Measurements from ENCODE around the gene OSBP2. TPM values are rescaled to one million over a fixed set of nuclear protein-coding genes. Genes with fewer than 3 reads are reported as not detected.
A peak's percentile ranks its signal among the peaks of the same experiment; 100 is the strongest.

OSBP2 gene, protein sequence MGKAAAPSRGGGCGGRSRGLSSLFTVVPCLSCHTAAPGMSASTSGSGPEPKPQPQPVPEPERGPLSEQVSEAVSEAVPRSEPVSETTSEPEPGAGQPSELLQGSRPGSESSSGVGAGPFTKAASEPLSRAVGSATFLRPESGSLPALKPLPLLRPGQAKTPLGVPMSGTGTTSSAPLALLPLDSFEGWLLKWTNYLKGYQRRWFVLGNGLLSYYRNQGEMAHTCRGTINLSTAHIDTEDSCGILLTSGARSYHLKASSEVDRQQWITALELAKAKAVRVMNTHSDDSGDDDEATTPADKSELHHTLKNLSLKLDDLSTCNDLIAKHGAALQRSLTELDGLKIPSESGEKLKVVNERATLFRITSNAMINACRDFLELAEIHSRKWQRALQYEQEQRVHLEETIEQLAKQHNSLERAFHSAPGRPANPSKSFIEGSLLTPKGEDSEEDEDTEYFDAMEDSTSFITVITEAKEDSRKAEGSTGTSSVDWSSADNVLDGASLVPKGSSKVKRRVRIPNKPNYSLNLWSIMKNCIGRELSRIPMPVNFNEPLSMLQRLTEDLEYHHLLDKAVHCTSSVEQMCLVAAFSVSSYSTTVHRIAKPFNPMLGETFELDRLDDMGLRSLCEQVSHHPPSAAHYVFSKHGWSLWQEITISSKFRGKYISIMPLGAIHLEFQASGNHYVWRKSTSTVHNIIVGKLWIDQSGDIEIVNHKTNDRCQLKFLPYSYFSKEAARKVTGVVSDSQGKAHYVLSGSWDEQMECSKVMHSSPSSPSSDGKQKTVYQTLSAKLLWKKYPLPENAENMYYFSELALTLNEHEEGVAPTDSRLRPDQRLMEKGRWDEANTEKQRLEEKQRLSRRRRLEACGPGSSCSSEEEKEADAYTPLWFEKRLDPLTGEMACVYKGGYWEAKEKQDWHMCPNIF
- total RNA-seq = 6.2 TPM

- DNase-seq (ENCODE audit: low read depth in 2 of 3, low spot score in 2 of 3) = peak; percentile 9 to 55 (median 46)
Observed at GRCh38 chr22:30694640-30695350, at the start of gene OSBP2. Gene OSBP2, plus strand, starts transcription at chr22:30694874. Its CDS starts 36 bp downstream, at chr22:30694910.

DNA sequence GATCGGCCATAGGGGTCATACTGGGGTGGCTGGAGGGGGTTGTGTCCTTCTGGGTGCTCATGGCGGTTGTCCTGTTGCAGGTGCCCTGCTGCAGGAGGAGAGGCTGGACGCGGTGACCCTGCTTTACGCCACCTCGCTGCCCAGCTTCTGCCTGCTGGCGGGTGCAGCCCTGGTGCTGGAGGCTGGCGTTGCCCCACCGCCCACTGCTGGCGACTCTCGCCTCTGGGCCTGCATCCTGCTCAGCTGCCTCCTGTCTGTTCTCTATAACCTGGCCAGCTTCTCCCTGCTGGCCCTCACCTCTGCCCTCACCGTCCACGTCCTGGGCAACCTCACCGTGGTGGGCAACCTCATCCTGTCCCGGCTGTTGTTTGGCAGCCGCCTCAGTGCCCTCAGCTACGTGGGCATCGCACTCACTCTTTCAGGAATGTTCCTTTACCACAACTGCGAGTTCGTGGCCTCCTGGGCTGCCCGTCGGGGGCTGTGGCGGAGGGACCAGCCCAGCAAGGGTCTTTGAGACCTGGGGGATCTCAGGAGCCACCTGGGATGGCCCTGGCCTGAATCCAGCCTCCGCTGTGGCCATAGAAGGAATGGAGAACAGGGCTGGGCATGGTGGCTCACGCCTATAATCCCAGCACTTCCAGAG, 48.0 kb upstream of the OSBP2 start:
- no peak for DNase-seq (ENCODE audit: low read depth in 2 of 3, low spot score in 2 of 3)

GRCh38 chr22:30647536-30647935, 47.1 kb upstream of the OSBP2 start:
- DNase-seq (ENCODE audit: low read depth in 2 of 3, low spot score in 2 of 3) = no peak

GRCh38 chr22:30648825-30649224, 45.8 kb upstream of the OSBP2 start:
- no peak for DNase-seq (ENCODE audit: low read depth in 2 of 3, low spot score in 2 of 3)

DNA sequence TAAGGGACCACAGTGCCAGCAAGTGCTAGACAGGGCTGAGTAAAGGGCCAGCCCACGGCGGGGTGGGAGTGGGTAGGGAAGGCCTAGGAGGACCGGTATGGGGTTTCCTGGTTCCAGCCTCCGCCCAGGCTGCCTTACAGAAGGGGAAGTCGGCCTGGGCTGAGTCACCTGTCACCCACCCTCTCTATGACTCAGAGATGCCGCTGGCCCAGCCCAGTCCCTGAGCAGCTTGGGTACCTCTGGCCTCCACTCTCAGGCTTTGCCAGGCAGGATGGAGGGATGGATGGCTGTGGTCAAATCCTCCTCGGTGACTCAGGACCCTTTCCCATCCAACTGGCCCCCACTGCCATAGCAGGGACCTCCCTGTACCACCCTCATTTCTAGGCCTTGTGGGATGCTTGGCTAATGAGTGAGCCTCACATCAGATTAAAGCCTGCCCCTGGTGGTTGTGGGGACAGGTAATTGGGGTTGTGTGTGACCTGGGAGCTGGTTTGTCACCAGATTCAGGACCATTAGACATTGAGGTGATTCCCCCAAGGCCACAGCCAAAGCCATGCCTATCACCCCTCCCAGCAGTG, 45.2 kb upstream of the OSBP2 start:
- DNase-seq (ENCODE audit: low read depth in 2 of 3, low spot score in 2 of 3) = peak in 2 of 3 donors; percentile 86 to 92

DNA sequence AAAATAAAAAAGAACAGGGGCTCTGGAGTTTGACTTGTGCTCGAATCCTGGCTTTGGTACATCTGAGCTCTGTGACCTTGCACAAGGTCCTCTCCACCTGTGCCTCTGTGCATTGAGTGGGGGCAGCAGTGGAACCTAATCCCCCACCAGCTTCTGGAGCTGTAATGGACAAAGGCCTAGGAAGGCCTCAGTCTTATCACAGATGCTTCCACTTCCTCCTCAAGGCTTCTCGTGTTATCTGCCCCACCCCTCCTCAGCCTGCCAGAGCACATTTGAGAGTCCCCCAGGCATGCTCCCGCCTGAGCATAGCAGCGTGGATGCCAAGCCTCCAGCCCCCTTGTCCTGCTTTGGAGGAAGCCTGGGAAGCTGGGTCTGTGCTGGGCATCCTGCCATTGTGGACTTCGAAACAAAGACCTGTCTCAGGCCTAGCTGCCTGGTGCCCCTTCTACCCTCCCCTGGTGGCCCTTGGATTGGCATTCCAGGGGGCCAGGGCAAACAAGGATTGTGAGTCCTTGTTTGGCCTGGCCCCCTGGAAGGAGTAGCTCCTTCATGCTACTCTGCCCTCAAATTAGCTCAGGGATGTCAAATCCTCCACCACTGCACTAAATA, 44.1 kb upstream of the OSBP2 start:
- DNase-seq (ENCODE audit: low read depth in 2 of 3, low spot score in 2 of 3) = no peak

- no peak for DNase-seq (ENCODE audit: low read depth in 2 of 3, low spot score in 2 of 3)
Observed at GRCh38 chr22:30652852-30653251, 41.8 kb upstream of the OSBP2 start.

DNA sequence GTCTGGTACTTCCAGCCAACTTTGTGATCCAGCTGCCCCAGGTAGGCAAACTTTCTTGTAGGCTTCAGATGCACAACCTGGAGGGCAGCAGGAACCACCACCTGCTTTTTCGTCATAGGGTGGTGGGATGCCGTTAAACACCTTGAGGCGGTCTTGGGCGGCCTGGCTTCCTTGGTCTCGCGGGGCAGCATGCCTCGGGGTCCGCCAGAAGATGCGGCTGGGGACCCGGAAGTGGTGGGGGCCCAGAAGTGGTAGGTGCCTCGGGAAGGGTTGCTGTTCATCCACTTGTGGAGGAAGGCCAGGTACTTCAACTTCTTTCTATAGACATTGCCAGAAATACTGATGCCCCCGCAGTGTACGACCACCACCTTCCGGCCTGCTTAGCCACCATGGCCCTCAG, 40.3 kb upstream of the OSBP2 start:
- no peak for DNase-seq (ENCODE audit: low read depth in 2 of 3, low spot score in 2 of 3)

DNA sequence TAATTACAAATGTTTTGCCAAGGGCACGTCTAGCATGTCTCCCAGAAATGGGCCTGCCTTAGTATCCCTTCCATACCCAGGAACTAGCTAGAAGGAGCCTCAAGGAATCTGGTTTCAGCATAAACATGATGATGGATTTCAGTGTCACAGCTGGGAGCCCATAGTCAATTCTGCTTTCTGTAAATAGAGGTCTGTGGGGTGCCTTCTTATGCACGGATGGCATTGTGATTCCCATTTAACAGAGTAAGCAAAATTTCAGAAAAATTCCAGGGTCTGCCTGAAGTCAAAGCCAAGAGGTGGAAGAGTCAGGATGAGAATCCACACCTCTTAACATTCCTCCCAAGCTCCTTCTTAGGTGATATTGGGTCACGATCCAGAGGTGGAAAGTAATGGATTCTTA, 39.1 kb upstream of the OSBP2 start:
- no peak for DNase-seq (ENCODE audit: low read depth in 2 of 3, low spot score in 2 of 3)

DNA sequence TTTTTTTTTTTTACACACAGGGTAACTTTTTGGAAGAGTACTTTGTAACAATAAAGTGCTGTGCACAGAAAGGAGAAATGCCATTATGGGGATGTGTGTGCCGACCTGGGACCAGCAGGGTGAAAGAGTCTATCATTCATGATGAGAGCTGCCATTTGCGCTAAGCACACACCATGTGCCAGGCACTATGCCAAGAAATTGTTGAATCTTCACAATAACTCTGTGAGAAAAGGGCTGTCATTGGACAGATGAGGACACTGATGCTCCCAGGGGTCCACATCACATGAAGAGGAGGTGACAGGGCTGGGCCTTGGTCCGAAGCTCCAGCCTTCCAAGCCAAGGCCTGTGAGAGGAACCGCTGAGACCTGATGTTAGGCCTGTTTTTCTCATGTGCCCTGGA, 32.6 kb upstream of the OSBP2 start:
- no peak for DNase-seq (ENCODE audit: low read depth in 2 of 3, low spot score in 2 of 3)

GRCh38 chr22:30664798-30665197, 29.9 kb upstream of the OSBP2 start:
- DNase-seq (ENCODE audit: low read depth in 2 of 3, low spot score in 2 of 3) = no peak

GRCh38 chr22:30665266-30665665, 29.4 kb upstream of the OSBP2 start:
- DNase-seq (ENCODE audit: low read depth in 2 of 3, low spot score in 2 of 3) = no peak

- no peak for DNase-seq (ENCODE audit: low read depth in 2 of 3, low spot score in 2 of 3)
Observed at GRCh38 chr22:30665786-30666185, 28.9 kb upstream of the OSBP2 start.

GRCh38 chr22:30667107-30667493, 27.6 kb upstream of the OSBP2 start:
- peak in 1 of 3 donors; percentile 4 for DNase-seq (ENCODE audit: low read depth in 2 of 3, low spot score in 2 of 3)

DNA sequence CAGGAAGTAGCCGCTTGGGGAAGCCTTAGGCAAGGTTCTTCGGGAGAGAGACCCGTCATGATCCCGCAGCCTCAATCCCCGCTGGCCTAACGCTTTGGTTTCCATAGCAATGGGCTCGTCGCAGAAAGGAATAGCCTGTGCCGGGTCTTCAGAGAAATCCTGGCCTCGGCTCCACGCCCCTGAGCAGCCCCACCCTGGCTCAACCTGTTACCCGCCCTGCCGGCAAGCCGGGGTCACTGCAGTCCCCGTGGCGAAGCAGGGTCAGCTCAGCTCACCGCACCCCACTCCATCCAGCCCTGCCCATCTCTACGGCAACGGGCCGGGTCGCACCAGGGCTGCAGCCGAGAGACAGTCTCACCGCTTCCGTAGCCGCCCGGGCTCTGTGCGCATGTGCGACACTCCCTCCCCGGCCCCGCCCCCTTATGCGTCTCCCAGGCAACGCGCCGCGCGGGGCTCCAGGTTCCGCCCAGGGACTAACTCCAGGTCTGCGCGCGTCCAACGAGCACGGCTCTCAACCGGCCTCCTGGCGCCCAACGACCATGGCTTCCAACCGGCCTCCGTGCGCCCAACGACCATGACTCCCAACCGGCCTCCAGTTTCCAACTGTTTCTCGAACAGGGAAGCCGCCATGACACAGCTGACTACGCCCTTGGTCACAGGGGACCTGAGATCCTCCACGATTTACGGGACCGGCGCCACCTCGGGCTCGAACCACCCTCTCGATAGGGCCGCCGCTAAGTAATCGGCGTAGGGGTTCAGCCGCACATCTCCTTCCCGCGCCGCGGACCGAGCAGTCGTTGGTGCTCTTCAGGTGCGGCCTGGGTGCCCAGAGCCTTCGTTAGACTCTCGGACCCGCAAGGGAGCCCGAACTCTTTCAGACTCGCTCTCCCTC, 26.9 kb upstream of the OSBP2 start, which contains the start of gene DUSP18:
Gene DUSP18 (minus strand): TSS at position 382 of the 892 bp plus-strand sequence. CDS start 3,872 bp downstream, outside the sequence.
- DNase-seq (ENCODE audit: low read depth in 2 of 3, low spot score in 2 of 3) = peak; percentile 88 to 91 (median 91)

DNA sequence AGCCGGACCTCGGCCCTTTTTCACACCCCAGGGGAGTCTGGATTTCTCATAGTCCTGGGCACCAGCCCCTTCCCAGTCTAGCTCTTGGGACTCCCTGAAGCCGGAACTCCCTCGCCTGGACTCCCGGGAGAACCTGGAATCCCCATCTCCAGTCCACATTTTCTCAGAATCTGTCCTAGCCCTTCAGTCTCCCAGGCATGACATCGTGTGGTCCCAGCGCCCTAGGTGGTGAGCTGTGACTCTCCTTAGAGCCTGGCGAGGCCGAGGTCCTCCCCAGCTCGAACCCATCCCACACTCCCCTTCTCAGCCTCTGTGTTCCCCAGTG, 26.3 kb upstream of the OSBP2 start:
- DNase-seq (ENCODE audit: low read depth in 2 of 3, low spot score in 2 of 3) = no peak

- no peak for DNase-seq (ENCODE audit: low read depth in 2 of 3, low spot score in 2 of 3)
Observed at GRCh38 chr22:30671071-30671470, 23.6 kb upstream of the OSBP2 start.

GRCh38 chr22:30673136-30673535, 21.5 kb upstream of the OSBP2 start:
- DNase-seq (ENCODE audit: low read depth in 2 of 3, low spot score in 2 of 3) = no peak

GRCh38 chr22:30674482-30674881, 20.2 kb upstream of the OSBP2 start:
- DNase-seq (ENCODE audit: low read depth in 2 of 3, low spot score in 2 of 3) = no peak
